Measurements from ENCODE around the gene DDX21. TPM values are rescaled to one million over a fixed set of nuclear protein-coding genes. Genes with fewer than 3 reads are reported as not detected.

DDX21 gene
- total RNA-seq, 1 donor from 2014 or later: 89.6 TPM

Other genes starting within 250 kb of the DDX21 start
- gene CCAR1, start 234.9 kb upstream of the DDX21 start, total RNA-seq: 42.1 and 44.2 TPM in 2 replicates
- gene STOX1, start 128.6 kb upstream of the DDX21 start, total RNA-seq: 0.99 and 1.4 TPM in 2 replicates
- 36.7 and 48.0 TPM in 2 replicates for gene DDX50, start 54.9 kb upstream of the DDX21 start, total RNA-seq
- gene KIFBP, start 32.6 kb downstream of the DDX21 start, total RNA-seq: 39.3 and 42.2 TPM in 2 replicates
- 51.7 and 51.8 TPM in 2 replicates for gene SRGN, start 131.9 kb downstream of the DDX21 start, total RNA-seq
- gene VPS26A, start 168.0 kb downstream of the DDX21 start, total RNA-seq: 28.1 and 32.2 TPM in 2 replicates
- gene SUPV3L1, start 224.1 kb downstream of the DDX21 start, total RNA-seq: 26.6 and 32.9 TPM in 2 replicates